ENCODE results near the gene GARS1.

DNA sequence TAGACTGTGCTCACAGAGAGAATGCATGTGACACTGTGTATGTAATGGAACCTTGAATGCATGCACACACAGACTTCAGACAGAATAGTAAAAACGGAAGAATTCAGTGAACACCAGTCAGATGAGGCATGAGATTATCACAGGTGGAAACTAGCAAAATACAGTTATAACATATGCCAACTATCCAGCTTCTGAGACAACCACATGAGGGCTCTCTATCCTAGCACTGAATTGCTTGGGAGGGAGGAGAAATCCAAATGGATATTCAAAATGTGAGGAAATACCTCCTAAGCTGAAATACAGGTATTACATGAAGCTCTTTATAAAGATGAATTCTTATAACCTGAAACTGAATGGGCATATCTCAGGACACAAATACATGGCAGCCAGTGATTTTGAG is 30.6 kb downstream of the GARS1 start:
- TF ChIP-seq GATA2 (IDR thresholded peaks at IDR 0.05; ENCODE audit: low read depth, low read length): no peak
- TF ChIP-seq GATA3 (IDR thresholded peaks at IDR 0.05; ENCODE audit: low read depth, low read length): no peak

Measured in SH-SY5Y (cell line).